Ovary (tissue), 9 donors: Measurements from ENCODE around the gene KIF1A. TPM values are rescaled to one million over a fixed set of nuclear protein-coding genes. Genes with fewer than 3 reads are reported as not detected.

ENCODE experiments used
- DNase-seq, 5 donors: peaks; one replicate each; pipeline ENCODE4 v3.0.0-alpha.2; 2019 to 2020
- H3K27ac ChIP-seq, 2 donors: fragments of 200-600 bp; one replicate each; pipeline versions ENCODE4 v1.5.1 to v1.8.0; 2019 to 2022
- H3K27me3 ChIP-seq: fragments of 200-600 bp; one replicate; pipeline ENCODE4 v1.8.0; 2022
- H3K36me3 ChIP-seq: fragments of 200-600 bp; sonication (generic); one replicate; pipeline ENCODE4 v1.5.1; 2019
- H3K4me1 ChIP-seq: one replicate; pipeline ENCODE4 v1.8.1; 2013; ENCODE audit warnings: mild to moderate bottlenecking, moderate library complexity; ENCODE audit not compliant: insufficient read depth
- H3K4me3 ChIP-seq: fragments of 200-600 bp; sonication (generic); one replicate; pipeline ENCODE4 v1.5.1; 2017
- H3K9me3 ChIP-seq, 2 donors: fragments of 200-600 bp in 1 of 2; sonication (generic) in 1 of 2; one replicate each; pipeline versions ENCODE4 v1.5.1 to v1.8.1; 2013 to 2019; ENCODE audit warnings: mild to moderate bottlenecking in 1 of 2, moderate library complexity in 1 of 2
- EP300 ChIP-seq: sonication (generic); formaldehyde crosslinking; IDR thresholded peaks from one replicate; pipeline ENCODE4 v1.6.1; 2017; ENCODE audit warnings: antibody characterized with exemption
- POLR2A ChIP-seq: fragments of 450-650 bp; IDR thresholded peaks from one replicate; pipeline ENCODE4 v1.6.1; 2017; ENCODE audit warnings: antibody characterized with exemption, mild to moderate bottlenecking, moderate library complexity
- WGBS, 3 donors: extraction: QIAGEN DNeasy Blood & Tissue Kit in 1 of 3; methylation state at CpG; one replicate each; pipeline versions ENCODE4 v1.1.5 to v1.1.7; 2013 to 2017; 5-methylcytosine and 5-hydroxymethylcytosine counted together
- intact Hi-C, 4 donors: fragments of 100-400 bp; cut with DNase I; formaldehyde crosslinking; loops; one replicate each; pipeline versions ENCODE4 v1.11.0 to v1.15.1; 2022 to 2023
- polyA plus RNA-seq, 2 donors: library from polyadenylated mRNA; stranded (reverse); fragments of 200-250 nt in 1 of 2; fragments of 350-450 nt in 1 of 2; fragmentation: Illumina TruSeq in 1 of 2; extraction: RNeasy Lipid Tissue Mini Kit (QIAGEN cat#74804) in 1 of 2; gene quantifications; one replicate each; pipeline ENCODE4 v1.2.3, GENCODE V29; 2013 to 2014
- total RNA-seq, 7 donors: library from RNA; depleted of rRNA in 2 of 7; stranded (reverse); fragments of >200 nt in 2 of 7; fragmentation: NEBNext Ultra II Directional in 3 of 7; extraction: Animal tissue kit (Norgen Biotek cat#: 25700) in 3 of 7; gene quantifications; one replicate each; pipeline versions ENCODE4 v1.1.0 to v1.2.4, GENCODE V29; 2016 to 2023
- TF ChIP-seq, protein P1 (sequence below), 3 donors: fragments of 450-650 bp in 2 of 3; fragments of 200-600 bp in 1 of 3; IDR thresholded peaks; one replicate each; pipeline versions ENCODE4 v1.5.1 to v1.8.0; 2016 to 2022; ENCODE audit warnings: antibody characterized with exemption in 3 of 3, mild to moderate bottlenecking in 1 of 3
- donor health status: DM: no; HTN: no; CAD: no; lungs with moderate emphysema.
- donor health status: DM: no; HTN: no; CAD: no.
- donor health status: Bipolar disorder and iron deficiency.
- donor health status: DM: yes; HTN: yes; CAD: no.
- donor health status: DM: no; HTN: no; CAD: no.
- donor health status: DM: yes; HTN: yes; CAD: no.

Gene KIF1A
- total and polyA plus RNA-seq, 9 donors = 0.48 to 4.4 (median 1.2) TPM

DNA sequence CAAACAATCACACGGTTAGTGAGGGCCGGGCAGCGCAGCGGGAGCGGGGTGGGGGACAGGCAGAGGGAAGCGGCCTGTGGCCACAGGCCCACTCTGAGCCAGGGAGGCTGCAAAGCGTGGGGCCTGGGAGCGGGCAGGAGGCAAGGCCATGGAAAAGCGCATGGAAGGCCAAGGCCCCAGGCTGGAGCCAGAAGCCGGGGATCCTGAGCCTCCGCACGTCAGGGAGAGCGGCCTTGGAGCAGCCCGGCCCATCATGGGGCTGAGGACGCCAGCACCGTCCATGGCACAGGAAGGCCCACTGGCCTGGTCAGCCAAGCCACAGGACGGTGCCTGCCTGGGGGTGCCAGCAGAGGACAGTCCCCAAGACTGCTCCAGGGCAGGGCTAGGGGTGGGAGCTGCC is 85.3 kb downstream of the KIF1A start:
- TF ChIP-seq EP300 = no peak
- TF ChIP-seq POLR2A = no peak
- TF ChIP-seq, protein P1, sequence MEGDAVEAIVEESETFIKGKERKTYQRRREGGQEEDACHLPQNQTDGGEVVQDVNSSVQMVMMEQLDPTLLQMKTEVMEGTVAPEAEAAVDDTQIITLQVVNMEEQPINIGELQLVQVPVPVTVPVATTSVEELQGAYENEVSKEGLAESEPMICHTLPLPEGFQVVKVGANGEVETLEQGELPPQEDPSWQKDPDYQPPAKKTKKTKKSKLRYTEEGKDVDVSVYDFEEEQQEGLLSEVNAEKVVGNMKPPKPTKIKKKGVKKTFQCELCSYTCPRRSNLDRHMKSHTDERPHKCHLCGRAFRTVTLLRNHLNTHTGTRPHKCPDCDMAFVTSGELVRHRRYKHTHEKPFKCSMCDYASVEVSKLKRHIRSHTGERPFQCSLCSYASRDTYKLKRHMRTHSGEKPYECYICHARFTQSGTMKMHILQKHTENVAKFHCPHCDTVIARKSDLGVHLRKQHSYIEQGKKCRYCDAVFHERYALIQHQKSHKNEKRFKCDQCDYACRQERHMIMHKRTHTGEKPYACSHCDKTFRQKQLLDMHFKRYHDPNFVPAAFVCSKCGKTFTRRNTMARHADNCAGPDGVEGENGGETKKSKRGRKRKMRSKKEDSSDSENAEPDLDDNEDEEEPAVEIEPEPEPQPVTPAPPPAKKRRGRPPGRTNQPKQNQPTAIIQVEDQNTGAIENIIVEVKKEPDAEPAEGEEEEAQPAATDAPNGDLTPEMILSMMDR (IDR thresholded peaks at IDR 0.05) = no peak
- intact Hi-C loops = no loop called here
- Histone ChIP-seq H3K9me3 (no peaks in the 10 kb centered on the region), H3K27ac (no peak overlapping the region), H3K4me1 (no peaks in the 10 kb centered on the region), H3K36me3 (no peaks in the 10 kb centered on the region), H3K4me3 (no peak overlapping the region), H3K27me3 (no peaks in the 10 kb centered on the region)
- WGBS, 3 donors = 89 to 91% (median 90%) methylated on average over 17 of the region's 17 CpGs
- DNase-seq = no peak

DNA sequence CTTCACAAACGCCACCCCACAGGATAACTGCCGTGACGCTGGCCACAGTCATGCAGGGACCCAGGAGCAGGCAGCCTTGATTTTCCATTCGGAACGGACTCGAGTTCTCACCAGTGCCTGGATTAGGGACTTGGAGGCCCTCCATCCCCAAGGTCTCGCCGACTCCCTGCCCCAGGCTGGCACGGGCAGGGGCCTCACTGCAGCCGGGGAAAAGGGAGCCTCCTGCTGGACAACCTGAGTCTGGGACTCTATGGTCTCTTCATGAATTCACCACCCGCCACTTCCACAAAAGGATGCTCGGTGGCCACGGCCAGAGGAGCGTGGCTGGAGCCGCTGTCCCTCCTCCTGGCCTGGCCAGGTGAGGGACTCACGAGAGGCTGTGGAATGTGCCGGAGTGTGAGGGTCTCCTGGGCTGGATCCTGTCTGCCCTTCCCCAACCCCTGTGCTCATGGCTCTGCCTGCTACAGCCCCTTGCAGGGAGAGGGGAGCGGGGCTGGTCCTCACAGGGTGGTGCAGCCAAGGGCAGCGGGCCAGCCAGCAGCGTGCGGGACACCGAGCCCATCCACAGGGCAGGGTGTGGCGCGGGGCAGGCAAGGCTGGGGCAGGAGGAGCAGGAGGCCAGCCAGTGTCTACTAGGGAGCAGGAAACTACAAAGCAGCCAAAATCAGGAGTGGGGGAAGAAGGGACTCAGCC is 86.1 kb downstream of the KIF1A start:
- H3K27me3 ChIP-seq = no peaks in the 10 kb centered on the region
- H3K4me3 ChIP-seq = no peak overlapping the region
- TF ChIP-seq, protein P1 (IDR thresholded peaks at IDR 0.05) = no peak
- TF ChIP-seq EP300 = no peak
- TF ChIP-seq POLR2A = no peak
- no peak overlapping the region for H3K27ac ChIP-seq
- no peaks in the 10 kb centered on the region for H3K4me1 ChIP-seq
- intact Hi-C loops = no loop called here
- no peak for DNase-seq
- H3K36me3 ChIP-seq = no peaks in the 10 kb centered on the region
- WGBS, 3 donors = 84 to 89% (median 87%) methylated on average over 24 of the region's 24 CpGs
- H3K9me3 ChIP-seq = no peaks in the 10 kb centered on the region

DNA sequence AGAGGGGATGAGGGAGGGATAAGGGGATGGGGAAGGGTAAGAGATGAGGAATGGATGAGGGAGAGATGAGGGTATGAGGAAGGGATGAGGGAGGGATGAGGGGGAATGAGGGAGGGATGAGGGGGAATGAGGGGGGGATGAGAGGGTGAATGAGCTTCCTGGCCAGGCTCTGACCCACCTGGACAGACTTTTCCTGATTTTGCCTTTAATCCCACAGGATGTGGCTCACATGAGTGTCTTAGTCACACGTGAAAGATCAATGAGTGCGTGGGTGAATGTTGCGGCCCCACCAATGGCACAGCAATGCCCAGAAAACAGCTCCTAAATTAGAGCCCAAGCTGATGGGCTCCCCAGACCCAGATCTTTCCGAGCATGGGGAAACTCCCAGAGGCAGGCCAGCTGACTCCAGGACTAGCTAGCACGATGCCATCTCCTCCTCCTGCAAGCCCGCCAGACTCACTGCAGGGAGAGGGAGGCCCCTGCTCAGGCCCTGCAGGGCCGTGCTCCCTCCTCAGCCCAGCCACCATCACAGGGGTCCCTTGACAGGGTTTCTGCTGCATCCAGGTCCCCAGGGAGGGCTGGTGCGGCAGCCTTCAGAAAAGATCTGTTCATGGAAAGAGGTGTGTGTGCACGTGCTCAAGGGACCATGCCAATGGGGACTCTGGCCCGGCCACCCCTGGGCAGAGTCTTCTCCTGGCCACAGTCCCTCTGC is 87.0 kb downstream of the KIF1A start:
- no peak for DNase-seq
- TF ChIP-seq EP300 (no peak), POLR2A (no peak)
- intact Hi-C loops = no loop called here
- no peak overlapping the region for H3K4me3 ChIP-seq
- no peaks in the 10 kb centered on the region for H3K36me3 ChIP-seq
- H3K27ac ChIP-seq = no peak overlapping the region
- H3K9me3 ChIP-seq = no peaks in the 10 kb centered on the region
- no peaks in the 10 kb centered on the region for H3K27me3 ChIP-seq
- no peaks in the 10 kb centered on the region for H3K4me1 ChIP-seq
- WGBS, 3 donors = 79 to 84% (median 83%) methylated on average over 10 of the region's 10 CpGs

DNA sequence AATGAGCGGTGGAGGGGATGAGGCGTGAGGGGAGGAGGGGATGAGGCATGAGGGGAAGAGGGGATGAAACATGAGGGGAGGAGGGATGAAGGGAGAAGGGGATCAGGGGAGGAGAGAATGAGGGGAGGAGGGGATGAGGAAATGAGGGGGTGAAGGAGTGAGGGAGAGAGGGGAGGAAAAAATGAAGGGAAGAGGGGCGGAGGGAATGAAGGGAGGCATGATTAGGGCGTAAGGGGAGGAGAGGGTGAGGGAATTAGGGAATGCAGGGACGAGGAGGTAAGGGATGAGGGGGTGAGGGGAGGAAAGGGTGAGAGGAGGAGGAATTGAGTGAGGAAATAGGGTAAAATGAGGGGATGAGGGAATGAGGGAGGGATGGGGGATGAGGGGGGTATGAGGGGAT is 87.8 kb downstream of the KIF1A start:
- Histone ChIP-seq H3K27me3 (no peaks in the 10 kb centered on the region), H3K4me1 (no peaks in the 10 kb centered on the region), H3K4me3 (no peak overlapping the region), H3K36me3 (no peaks in the 10 kb centered on the region), H3K9me3 (no peaks in the 10 kb centered on the region), H3K27ac (no peak overlapping the region)
- intact Hi-C loops = no loop called here
- TF ChIP-seq POLR2A (no peak), EP300 (no peak)
- TF ChIP-seq, protein P1 (IDR thresholded peaks at IDR 0.05) = no peak
- 81 to 86% (median 81%) methylated on average over 5 of the region's 5 CpGs for WGBS, 3 donors
- DNase-seq = no peak

DNA sequence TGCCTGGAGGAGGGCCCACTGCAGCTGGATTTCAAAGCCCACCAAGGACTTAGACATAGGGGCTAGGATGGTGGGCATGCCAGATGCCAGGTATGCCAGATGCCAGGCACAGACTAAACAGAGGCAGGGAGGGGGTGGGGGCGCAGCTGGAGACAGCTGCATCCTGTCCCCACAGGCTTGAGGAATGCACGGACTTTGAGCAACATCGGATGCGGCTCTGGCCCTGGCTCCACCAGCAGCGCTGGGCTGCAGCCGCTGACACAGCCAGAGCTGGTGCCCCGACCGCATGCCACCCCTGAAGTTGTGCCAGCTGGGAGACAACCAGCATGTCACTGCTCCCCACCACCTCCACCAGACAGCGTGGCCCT is 88.9 kb downstream of the KIF1A start:
- no peaks in the 10 kb centered on the region for H3K9me3 ChIP-seq
- WGBS, 3 donors = 2 to 32% (median 9%) methylated on average over 8 to 9 of the region's 9 CpGs
- intact Hi-C loops = no loop called here
- no peak for DNase-seq
- H3K36me3 ChIP-seq = no peaks in the 10 kb centered on the region
- no peak overlapping the region for H3K4me3 ChIP-seq
- H3K27me3 ChIP-seq = no peaks in the 10 kb centered on the region
- H3K4me1 ChIP-seq = no peaks in the 10 kb centered on the region
- H3K27ac ChIP-seq = no peak overlapping the region
- TF ChIP-seq EP300 = no peak
- TF ChIP-seq, protein P1 (IDR thresholded peaks at IDR 0.05) = no peak
